Measurements from ENCODE around the gene FLAD1.

DNA sequence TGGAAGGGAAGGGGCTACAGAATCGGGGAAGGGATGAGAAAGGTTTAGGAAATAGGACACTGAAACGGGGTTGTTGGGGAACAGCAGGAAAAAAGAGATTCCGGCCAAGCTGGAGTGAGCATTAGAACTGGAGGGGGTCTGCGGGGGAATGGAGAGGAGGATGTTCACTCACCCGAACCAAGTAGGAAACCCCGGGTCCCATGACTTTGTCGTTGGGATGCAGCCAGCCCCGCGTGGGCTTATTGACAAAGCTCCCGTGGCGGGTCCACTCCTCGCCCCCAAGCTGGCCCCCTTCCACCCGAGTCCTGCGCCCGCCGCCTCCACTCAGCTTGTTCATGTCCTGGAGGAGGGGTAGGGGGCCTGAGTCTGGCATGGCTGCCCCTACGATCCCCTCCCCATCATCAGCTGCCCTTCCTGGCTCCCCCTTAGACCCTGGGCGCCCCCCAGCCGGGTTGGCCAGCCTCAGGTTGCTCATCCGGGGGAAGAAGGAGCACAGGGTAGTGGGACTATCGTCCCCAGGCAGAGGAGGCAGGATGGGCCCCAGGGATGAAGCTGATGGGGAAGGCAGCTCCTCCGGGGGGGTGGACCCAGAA lies 13.2 kb upstream of the FLAD1 start:
- TF ChIP-seq, protein P1, sequence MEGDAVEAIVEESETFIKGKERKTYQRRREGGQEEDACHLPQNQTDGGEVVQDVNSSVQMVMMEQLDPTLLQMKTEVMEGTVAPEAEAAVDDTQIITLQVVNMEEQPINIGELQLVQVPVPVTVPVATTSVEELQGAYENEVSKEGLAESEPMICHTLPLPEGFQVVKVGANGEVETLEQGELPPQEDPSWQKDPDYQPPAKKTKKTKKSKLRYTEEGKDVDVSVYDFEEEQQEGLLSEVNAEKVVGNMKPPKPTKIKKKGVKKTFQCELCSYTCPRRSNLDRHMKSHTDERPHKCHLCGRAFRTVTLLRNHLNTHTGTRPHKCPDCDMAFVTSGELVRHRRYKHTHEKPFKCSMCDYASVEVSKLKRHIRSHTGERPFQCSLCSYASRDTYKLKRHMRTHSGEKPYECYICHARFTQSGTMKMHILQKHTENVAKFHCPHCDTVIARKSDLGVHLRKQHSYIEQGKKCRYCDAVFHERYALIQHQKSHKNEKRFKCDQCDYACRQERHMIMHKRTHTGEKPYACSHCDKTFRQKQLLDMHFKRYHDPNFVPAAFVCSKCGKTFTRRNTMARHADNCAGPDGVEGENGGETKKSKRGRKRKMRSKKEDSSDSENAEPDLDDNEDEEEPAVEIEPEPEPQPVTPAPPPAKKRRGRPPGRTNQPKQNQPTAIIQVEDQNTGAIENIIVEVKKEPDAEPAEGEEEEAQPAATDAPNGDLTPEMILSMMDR (IDR thresholded peaks at IDR 0.05 in 4 of 5, conservative IDR thresholded peaks at IDR 0.05 in 1 of 5) = no peak
- no peak for TF ChIP-seq POLR2A (IDR thresholded peaks at IDR 0.05)

Measured in gastrocnemius medialis (tissue), 4 donors.